Measurements from ENCODE around the gene CA12. TPM values are rescaled to one million over a fixed set of nuclear protein-coding genes. Genes with fewer than 3 reads are reported as not detected.

Gene CA12
- total RNA-seq, 1 experiment from 2014 or later = 2.8 TPM

GRCh38 chr15:63341898-63342297 is 39.7 kb downstream of the CA12 start:
- DNase-seq (ENCODE audit: low spot score) = no peak
- Mint-ChIP-seq H3K4me1 (peaks cover 54% of the 10 kb centered on the region), H3K9me3 (no peaks in the 10 kb centered on the region), H3K36me3 (no peaks in the 10 kb centered on the region), H3K27ac (no peak overlapping the region), H3K27me3 (ENCODE audit: low read depth) (no peaks in the 10 kb centered on the region; the same call in 1 of the 2 replicates), H3K4me3 (no peak overlapping the region)
- ATAC-seq = no peak
- CTCF ChIA-PET = no interaction called here
- no peak for TF ChIP-seq GRHL2 (CRISPR knock-in tag; IDR thresholded peaks at IDR 0.05; ENCODE audit: insufficient replicate concordance, severe bottlenecking)
- TF ChIP-seq ZNF396 (CRISPR knock-in tag; IDR thresholded peaks at IDR 0.05; ENCODE audit: borderline replicate concordance) = no peak
- no peak for TF ChIP-seq TEAD4 (CRISPR knock-in tag; IDR thresholded peaks at IDR 0.05)
- no peak for TF ChIP-seq ERG (CRISPR knock-in tag; IDR thresholded peaks at IDR 0.05)
- TF ChIP-seq NFYB (CRISPR knock-in tag; conservative IDR thresholded peaks at IDR 0.05; ENCODE audit: low read depth) = no peak
- TF ChIP-seq ZSCAN18 (CRISPR knock-in tag; IDR thresholded peaks at IDR 0.05) = no peak
- no peak for TF ChIP-seq USF2 (CRISPR knock-in tag; IDR thresholded peaks at IDR 0.05)
- no peak for TF ChIP-seq CREB1 (CRISPR knock-in tag; IDR thresholded peaks at IDR 0.05)
- TF ChIP-seq FOXK1 (CRISPR knock-in tag; IDR thresholded peaks at IDR 0.05) = no peak
- no peak for TF ChIP-seq FOXJ3 (CRISPR knock-in tag; IDR thresholded peaks at IDR 0.05; ENCODE audit: borderline replicate concordance)
- no peak for TF ChIP-seq ATF1 (CRISPR knock-in tag; IDR thresholded peaks at IDR 0.05)
- no peak for TF ChIP-seq CDX4 (CRISPR knock-in tag; IDR thresholded peaks at IDR 0.05; ENCODE audit: borderline replicate concordance)
- POLR2A ChIA-PET = interaction anchor here (0.5 kb wide), 1 partner anchor 65 kb away, joined by 4 read pairs; no protein-coding TSS in a partner anchor

GRCh38 chr15:63340878-63341277 is 40.8 kb downstream of the CA12 start:
- peaks cover 54% of the 10 kb centered on the region for H3K4me1 Mint-ChIP-seq
- ATAC-seq = no peak
- TF ChIP-seq KAT7 (CRISPR knock-in tag; IDR thresholded peaks at IDR 0.05; ENCODE audit: borderline replicate concordance) = no peak
- H3K9me3 Mint-ChIP-seq = no peaks in the 10 kb centered on the region
- no peaks in the 10 kb centered on the region; the same call in 1 of the 2 replicates for H3K27me3 Mint-ChIP-seq (ENCODE audit: low read depth)
- POLR2A ChIA-PET = interaction anchor here (0.6 kb wide), 1 partner anchor 740 kb away, joined by 5 read pairs; no protein-coding TSS in a partner anchor
- CTCF ChIA-PET = interaction anchor here (1.0 kb wide), 1 partner anchor 605 kb away, joined by 4 read pairs; no protein-coding TSS in a partner anchor
- H3K27ac Mint-ChIP-seq = peak overlapping the region; percentile 77; the same call in 1 of the 2 replicates
- no peak overlapping the region for H3K4me3 Mint-ChIP-seq
- DNase-seq (ENCODE audit: low spot score) = no peak
- no peaks in the 10 kb centered on the region for H3K36me3 Mint-ChIP-seq

- H3K4me1 Mint-ChIP-seq = peaks cover 54% of the 10 kb centered on the region
- H3K27me3 Mint-ChIP-seq (ENCODE audit: low read depth) = no peaks in the 10 kb centered on the region; the same call in 1 of the 2 replicates
- CTCF ChIA-PET = interaction anchor here (0.6 to 2.7 kb wide), 7 partner anchors 8 to 605 kb away, joined by 3 to 9 read pairs (median 3); partner anchors contain the start of gene USP3
Observed at GRCh38 chr15:63340353-63340752, 41.3 kb downstream of the CA12 start.

More at GRCh38 chr15:63340353-63340752, 41.3 kb downstream of the CA12 start:
- ATAC-seq (peak; percentile 41), DNase-seq (ENCODE audit: low spot score) (no peak)
- Mint-ChIP-seq H3K4me3 (peak overlapping the region; percentile 44), H3K9me3 (no peaks in the 10 kb centered on the region), H3K27ac (peak overlapping the region; percentile 77), H3K36me3 (no peaks in the 10 kb centered on the region)
- TF ChIP-seq FOXP1 (CRISPR knock-in tag; IDR thresholded peaks at IDR 0.05; ENCODE audit: borderline replicate concordance) = no peak
- no peak for TF ChIP-seq ZNF416 (CRISPR knock-in tag; IDR thresholded peaks at IDR 0.05)
- no peak for TF ChIP-seq ZNF423 (CRISPR knock-in tag; IDR thresholded peaks at IDR 0.05)
- peak; percentile 19; the same call in 1 of the 2 replicates for TF ChIP-seq MAX (CRISPR knock-in tag; IDR thresholded peaks at IDR 0.05)
- TF ChIP-seq ATF3 (CRISPR knock-in tag; conservative IDR thresholded peaks at IDR 0.05) = no peak
- no peak for TF ChIP-seq CREB1 (CRISPR knock-in tag; IDR thresholded peaks at IDR 0.05)
- POLR2A ChIA-PET = interaction anchor here (0.6 to 0.7 kb wide), 3 partner anchors 59 to 741 kb away, joined by 3 to 10 read pairs (median 5); no protein-coding TSS in a partner anchor
